ENCODE measurements around the gene MED14. TPM values are rescaled to one million over a fixed set of nuclear protein-coding genes. Genes with fewer than 3 reads are reported as not detected.

Gene MED14
- total RNA-seq, 1 donor from 2014 or later: 35.2 TPM

DNA sequence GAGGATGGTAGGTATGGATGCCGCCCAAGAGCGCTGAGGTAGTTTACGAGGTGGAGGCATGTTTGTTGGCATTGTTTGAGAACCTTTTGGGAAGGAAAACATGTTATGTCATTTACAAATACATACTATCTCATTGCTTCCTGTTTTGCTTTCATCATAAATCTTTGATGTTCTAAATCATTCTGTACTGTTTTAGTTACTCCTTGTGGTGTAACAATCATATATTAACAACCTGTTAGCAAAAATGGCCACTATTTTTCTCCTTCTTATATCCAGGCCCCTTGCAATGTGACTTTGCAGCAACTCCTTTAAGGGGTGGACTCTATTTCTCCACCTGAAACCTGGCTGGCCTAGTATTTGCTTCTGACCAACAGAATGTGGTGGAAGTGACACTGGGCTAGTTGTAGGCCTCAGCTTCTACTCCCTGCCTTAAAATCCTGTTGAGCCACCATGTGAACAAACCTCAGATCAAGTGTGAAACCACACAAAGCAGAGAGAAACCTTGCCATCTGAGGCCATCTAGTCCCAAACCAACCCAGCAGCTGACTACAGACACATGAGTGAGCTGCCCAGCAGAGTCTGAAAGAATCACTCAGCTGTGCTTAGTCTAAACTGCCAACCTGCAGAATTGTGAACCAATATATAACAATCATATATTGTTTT is 72.1 kb downstream of the MED14 start:
- no peak for ATAC-seq
- intact Hi-C loops (cut with DNase I): no loop called here
- H3K36me3 ChIP-seq: peaks cover 52% of the 10 kb centered on the region
- H3K27ac ChIP-seq: no peak overlapping the region
- H3K9me3 ChIP-seq: no peaks in the 10 kb centered on the region
- no peak overlapping the region for H3K4me3 ChIP-seq
- TF ChIP-seq, protein P1, sequence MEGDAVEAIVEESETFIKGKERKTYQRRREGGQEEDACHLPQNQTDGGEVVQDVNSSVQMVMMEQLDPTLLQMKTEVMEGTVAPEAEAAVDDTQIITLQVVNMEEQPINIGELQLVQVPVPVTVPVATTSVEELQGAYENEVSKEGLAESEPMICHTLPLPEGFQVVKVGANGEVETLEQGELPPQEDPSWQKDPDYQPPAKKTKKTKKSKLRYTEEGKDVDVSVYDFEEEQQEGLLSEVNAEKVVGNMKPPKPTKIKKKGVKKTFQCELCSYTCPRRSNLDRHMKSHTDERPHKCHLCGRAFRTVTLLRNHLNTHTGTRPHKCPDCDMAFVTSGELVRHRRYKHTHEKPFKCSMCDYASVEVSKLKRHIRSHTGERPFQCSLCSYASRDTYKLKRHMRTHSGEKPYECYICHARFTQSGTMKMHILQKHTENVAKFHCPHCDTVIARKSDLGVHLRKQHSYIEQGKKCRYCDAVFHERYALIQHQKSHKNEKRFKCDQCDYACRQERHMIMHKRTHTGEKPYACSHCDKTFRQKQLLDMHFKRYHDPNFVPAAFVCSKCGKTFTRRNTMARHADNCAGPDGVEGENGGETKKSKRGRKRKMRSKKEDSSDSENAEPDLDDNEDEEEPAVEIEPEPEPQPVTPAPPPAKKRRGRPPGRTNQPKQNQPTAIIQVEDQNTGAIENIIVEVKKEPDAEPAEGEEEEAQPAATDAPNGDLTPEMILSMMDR (IDR thresholded peaks at IDR 0.05): no peak
- no peak for DNase-seq
- H3K4me1 ChIP-seq: peaks cover 4% of the 10 kb centered on the region
- no peaks in the 10 kb centered on the region for H3K27me3 ChIP-seq

DNA sequence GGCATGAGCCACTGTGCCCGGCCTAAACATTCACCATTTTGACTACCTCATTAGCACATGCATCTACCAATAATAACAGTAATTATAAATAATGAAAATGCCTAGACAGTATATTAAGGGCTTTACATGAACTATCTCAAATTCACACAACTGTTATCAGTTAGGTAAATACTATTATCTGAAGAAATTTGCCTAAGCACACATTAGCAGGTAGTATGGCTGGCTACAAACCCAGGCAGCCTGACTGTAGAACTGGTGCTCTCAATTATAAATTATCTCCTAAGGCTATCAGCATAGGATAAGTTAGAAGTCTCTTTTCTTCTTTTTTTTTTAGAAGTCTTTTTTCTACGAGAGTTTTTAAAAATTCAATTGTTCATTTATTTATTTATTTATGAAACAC is 73.9 kb downstream of the MED14 start:
- H3K27me3 ChIP-seq: no peaks in the 10 kb centered on the region
- peaks cover 4% of the 10 kb centered on the region for H3K4me1 ChIP-seq
- H3K9me3 ChIP-seq: no peaks in the 10 kb centered on the region
- H3K27ac ChIP-seq: no peak overlapping the region
- peaks cover 50% of the 10 kb centered on the region for H3K36me3 ChIP-seq
- ATAC-seq (no peak), DNase-seq (no peak)
- TF ChIP-seq, protein P1 (IDR thresholded peaks at IDR 0.05): no peak
- intact Hi-C loops (cut with DNase I): no loop called here
- H3K4me3 ChIP-seq: no peak overlapping the region

GRCh38 chrX:40660381-40660780 is 75.0 kb downstream of the MED14 start:
- H3K27me3 ChIP-seq: no peaks in the 10 kb centered on the region
- TF ChIP-seq, protein P1 (IDR thresholded peaks at IDR 0.05): no peak
- H3K4me3 ChIP-seq: no peak overlapping the region
- peaks cover 43% of the 10 kb centered on the region for H3K36me3 ChIP-seq
- H3K4me1 ChIP-seq: peaks cover 4% of the 10 kb centered on the region
- DNase-seq: no peak
- no peak overlapping the region for H3K27ac ChIP-seq
- ATAC-seq: no peak
- intact Hi-C loops (cut with DNase I): no loop called here
- H3K9me3 ChIP-seq: no peaks in the 10 kb centered on the region

DNA sequence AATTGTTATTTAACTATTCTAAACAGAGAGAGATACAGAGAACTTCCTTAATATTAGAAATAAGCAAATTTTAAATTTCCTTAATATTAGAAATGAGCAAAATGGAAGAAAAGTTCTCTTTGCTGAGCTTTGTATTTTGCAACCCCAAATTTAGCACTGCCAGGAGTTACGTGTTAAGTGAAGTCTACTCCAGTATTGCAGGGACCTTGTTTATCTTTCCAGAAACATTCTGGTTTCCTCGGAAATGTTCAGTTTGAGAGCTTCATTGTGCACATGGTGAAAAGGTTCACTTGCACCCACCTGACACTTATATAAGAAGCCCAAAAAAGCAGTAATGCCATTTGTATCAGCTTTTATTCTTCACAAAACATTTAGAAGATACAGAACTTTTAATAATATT is 81.8 kb downstream of the MED14 start:
- ATAC-seq: no peak
- intact Hi-C loops (cut with DNase I): no loop called here
- no peak overlapping the region for H3K27ac ChIP-seq

GRCh38 chrX:40652664-40653063 is 82.7 kb downstream of the MED14 start:
- intact Hi-C loops (cut with DNase I): no loop called here

More for the DNA sequence above, 81.8 kb downstream of the MED14 start:
- Histone ChIP-seq H3K4me3 (no peak overlapping the region), H3K9me3 (no peaks in the 10 kb centered on the region), H3K36me3 (peaks cover 24% of the 10 kb centered on the region), H3K27me3 (no peaks in the 10 kb centered on the region), H3K4me1 (no peaks in the 10 kb centered on the region)
- TF ChIP-seq, protein P1 (IDR thresholded peaks at IDR 0.05): no peak
- no peak for DNase-seq

More at GRCh38 chrX:40652664-40653063, 82.7 kb downstream of the MED14 start:
- no peak overlapping the region for H3K4me3 ChIP-seq
- TF ChIP-seq, protein P1 (IDR thresholded peaks at IDR 0.05): no peak
- no peaks in the 10 kb centered on the region for H3K27me3 ChIP-seq
- H3K36me3 ChIP-seq: peaks cover 24% of the 10 kb centered on the region
- no peak overlapping the region for H3K27ac ChIP-seq
- ATAC-seq (no peak), DNase-seq (no peak)
- H3K4me1 ChIP-seq: no peaks in the 10 kb centered on the region
- no peaks in the 10 kb centered on the region for H3K9me3 ChIP-seq

Data from upper lobe of right lung (tissue), 1 donor.